Measurements from ENCODE around the gene TAOK2. TPM values are rescaled to one million over a fixed set of nuclear protein-coding genes. Genes with fewer than 3 reads are reported as not detected.
A peak's percentile ranks its signal among the peaks of the same experiment; 100 is the strongest.
"Not testable (repeated sequence)": the region's sequence is repeated elsewhere in the genome, so short reads cannot be mapped to it uniquely, and the experiment has no call there.

Gene TAOK2
- total RNA-seq, 1 donor from 2014 or later, result 50.0 TPM

GRCh38 chr16:30011714-30012504, 38.2 kb downstream of the TAOK2 start:
- H3K4me3 Mint-ChIP-seq (ENCODE audit: unreplicated experiment), result peak overlapping the region; percentile 61
- H3K4me1 Mint-ChIP-seq (ENCODE audit: low read depth), result peaks cover 9% of the 10 kb centered on the region
- H3K9me3 Mint-ChIP-seq (ENCODE audit: low read depth), result no peaks in the 10 kb centered on the region
- no peak for DNase-seq (ENCODE audit: low spot score)
- no peaks in the 10 kb centered on the region for H3K36me3 Mint-ChIP-seq (ENCODE audit: low read depth)
- no peak overlapping the region for H3K27ac Mint-ChIP-seq (ENCODE audit: unreplicated experiment)
- TF ChIP-seq, protein P1, sequence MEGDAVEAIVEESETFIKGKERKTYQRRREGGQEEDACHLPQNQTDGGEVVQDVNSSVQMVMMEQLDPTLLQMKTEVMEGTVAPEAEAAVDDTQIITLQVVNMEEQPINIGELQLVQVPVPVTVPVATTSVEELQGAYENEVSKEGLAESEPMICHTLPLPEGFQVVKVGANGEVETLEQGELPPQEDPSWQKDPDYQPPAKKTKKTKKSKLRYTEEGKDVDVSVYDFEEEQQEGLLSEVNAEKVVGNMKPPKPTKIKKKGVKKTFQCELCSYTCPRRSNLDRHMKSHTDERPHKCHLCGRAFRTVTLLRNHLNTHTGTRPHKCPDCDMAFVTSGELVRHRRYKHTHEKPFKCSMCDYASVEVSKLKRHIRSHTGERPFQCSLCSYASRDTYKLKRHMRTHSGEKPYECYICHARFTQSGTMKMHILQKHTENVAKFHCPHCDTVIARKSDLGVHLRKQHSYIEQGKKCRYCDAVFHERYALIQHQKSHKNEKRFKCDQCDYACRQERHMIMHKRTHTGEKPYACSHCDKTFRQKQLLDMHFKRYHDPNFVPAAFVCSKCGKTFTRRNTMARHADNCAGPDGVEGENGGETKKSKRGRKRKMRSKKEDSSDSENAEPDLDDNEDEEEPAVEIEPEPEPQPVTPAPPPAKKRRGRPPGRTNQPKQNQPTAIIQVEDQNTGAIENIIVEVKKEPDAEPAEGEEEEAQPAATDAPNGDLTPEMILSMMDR (IDR thresholded peaks at IDR 0.05), result no peak
- H3K27me3 Mint-ChIP-seq (ENCODE audit: low read depth), result peaks cover 18% of the 10 kb centered on the region

DNA sequence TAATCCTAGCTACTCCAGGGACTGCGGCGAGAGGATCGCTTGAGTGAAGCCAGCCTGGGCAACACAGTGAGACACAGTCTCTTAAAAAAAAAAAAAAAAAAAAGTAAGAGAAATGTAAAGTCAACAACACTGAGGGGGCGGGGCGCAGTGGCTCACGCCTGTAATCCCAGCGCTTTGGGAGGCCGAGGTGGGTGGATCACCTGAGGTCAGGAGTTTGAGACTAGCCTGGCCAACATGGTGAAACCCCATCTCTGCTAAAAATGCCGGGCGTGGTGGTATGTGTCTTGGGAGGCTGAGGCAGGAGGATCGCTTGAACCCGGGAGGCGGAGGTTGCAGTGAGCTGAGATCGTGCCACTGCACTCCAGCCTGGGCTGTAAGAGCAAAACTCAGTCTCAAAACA, 38.9 kb downstream of the TAOK2 start:
- H3K4me3 Mint-ChIP-seq (ENCODE audit: unreplicated experiment); H3K4me1 Mint-ChIP-seq (ENCODE audit: low read depth); DNase-seq (ENCODE audit: low spot score); H3K36me3 Mint-ChIP-seq (ENCODE audit: low read depth); H3K27ac Mint-ChIP-seq (ENCODE audit: unreplicated experiment); H3K9me3 Mint-ChIP-seq (ENCODE audit: low read depth): not testable (repeated sequence)
- H3K27me3 Mint-ChIP-seq (ENCODE audit: low read depth), result peaks cover 18% of the 10 kb centered on the region

DNA sequence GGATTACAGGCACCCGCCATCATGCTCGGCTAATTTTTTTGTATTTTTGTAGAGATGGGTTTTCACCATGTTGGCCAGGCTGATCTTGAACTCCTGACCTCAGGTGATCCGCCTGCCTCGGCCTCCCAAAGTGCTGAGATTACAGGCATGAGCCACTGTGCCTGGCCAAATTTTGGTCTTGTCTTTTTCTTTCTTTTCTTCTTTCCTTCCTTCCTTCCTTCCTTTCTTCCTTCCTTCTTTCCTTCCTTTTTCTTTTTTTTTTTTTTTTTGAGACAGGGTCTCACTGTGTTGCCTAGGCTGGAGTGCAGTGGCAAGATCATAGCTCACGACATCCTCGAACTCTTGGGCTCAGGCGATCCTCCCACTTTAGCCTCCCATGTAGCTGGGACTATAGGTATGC, 41.8 kb downstream of the TAOK2 start:
- not testable (repeated sequence) for H3K27ac Mint-ChIP-seq (ENCODE audit: unreplicated experiment); H3K36me3 Mint-ChIP-seq (ENCODE audit: low read depth); H3K9me3 Mint-ChIP-seq (ENCODE audit: low read depth); H3K4me1 Mint-ChIP-seq (ENCODE audit: low read depth); H3K27me3 Mint-ChIP-seq (ENCODE audit: low read depth); H3K4me3 Mint-ChIP-seq (ENCODE audit: unreplicated experiment); DNase-seq (ENCODE audit: low spot score)

DNA sequence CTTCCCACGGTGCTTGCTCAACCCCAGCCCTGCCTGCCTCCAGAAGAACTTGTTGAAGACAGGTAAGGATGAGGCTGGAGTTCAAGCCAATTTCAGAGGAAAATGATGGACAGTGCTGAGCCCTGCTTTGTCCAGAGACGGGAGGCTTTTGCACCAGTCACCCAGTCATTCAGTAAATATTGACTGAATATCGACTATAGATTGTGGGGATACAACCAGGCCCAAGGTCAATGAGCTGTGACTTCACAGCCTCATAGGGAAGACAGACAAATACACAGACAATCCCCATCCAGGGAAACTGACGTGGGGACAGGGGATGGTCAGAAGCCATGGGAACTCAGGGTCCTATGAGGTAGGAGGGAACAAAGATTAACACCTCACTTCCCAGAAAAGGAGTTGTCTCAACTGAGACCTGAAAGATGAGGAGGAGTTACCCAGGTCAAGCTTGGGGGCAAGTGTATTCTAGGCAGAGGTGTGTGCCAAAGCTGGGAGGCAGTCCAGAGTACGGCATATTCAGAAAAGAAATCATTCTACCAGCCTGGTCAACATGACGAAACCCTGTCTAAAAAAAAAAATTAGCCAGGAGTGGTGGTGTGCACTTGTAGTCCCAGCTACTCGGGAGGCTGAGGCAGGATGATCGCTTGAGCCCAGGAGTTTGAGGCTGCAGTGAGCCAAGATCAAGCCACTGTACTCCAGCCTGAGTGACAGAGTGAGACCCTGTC, 43.0 kb downstream of the TAOK2 start:
- Mint-ChIP-seq H3K4me3 (ENCODE audit: unreplicated experiment) (no peak overlapping the region), H3K36me3 (ENCODE audit: low read depth) (no peaks in the 10 kb centered on the region), H3K27me3 (ENCODE audit: low read depth) (peaks cover 7% of the 10 kb centered on the region), H3K9me3 (ENCODE audit: low read depth) (no peaks in the 10 kb centered on the region), H3K4me1 (ENCODE audit: low read depth) (peaks cover 10% of the 10 kb centered on the region), H3K27ac (ENCODE audit: unreplicated experiment) (no peak overlapping the region)
- no peak for DNase-seq (ENCODE audit: low spot score)
- TF ChIP-seq, protein P1 (IDR thresholded peaks at IDR 0.05), result no peak

GRCh38 chr16:30017277-30017656, 43.6 kb downstream of the TAOK2 start:
- DNase-seq (ENCODE audit: low spot score), result no peak
- Mint-ChIP-seq H3K4me1 (ENCODE audit: low read depth) (peaks cover 5% of the 10 kb centered on the region), H3K4me3 (ENCODE audit: unreplicated experiment) (no peak overlapping the region), H3K27me3 (ENCODE audit: low read depth) (peaks cover 3% of the 10 kb centered on the region), H3K36me3 (ENCODE audit: low read depth) (no peaks in the 10 kb centered on the region), H3K9me3 (ENCODE audit: low read depth) (no peaks in the 10 kb centered on the region), H3K27ac (ENCODE audit: unreplicated experiment) (no peak overlapping the region)
- TF ChIP-seq, protein P1 (IDR thresholded peaks at IDR 0.05), result no peak

- H3K4me3 Mint-ChIP-seq (ENCODE audit: unreplicated experiment); H3K36me3 Mint-ChIP-seq (ENCODE audit: low read depth); H3K4me1 Mint-ChIP-seq (ENCODE audit: low read depth); H3K27ac Mint-ChIP-seq (ENCODE audit: unreplicated experiment); H3K9me3 Mint-ChIP-seq (ENCODE audit: low read depth); DNase-seq (ENCODE audit: low spot score); H3K27me3 Mint-ChIP-seq (ENCODE audit: low read depth): not testable (repeated sequence)
These were observed 44.3 kb downstream of the TAOK2 start for GRCh38 chr16:30017937-30018336.

Measured in chondrocyte (in vitro differentiated cells).